HG02852 (cell line): ENCODE data around the gene PLS1.
"Not testable (repeated sequence)": the region's sequence is repeated elsewhere in the genome, so short reads cannot be mapped to it uniquely, and the experiment has no call there.

ENCODE experiments used
- ATAC-seq: cut with Tn5 transposase; IDR thresholded peaks from one replicate; pipeline ENCODE4 v1.9.1; 2021; ENCODE audit warnings: mild to moderate bottlenecking, moderate library complexity; ENCODE audit not compliant: unreplicated experiment

PLS1 gene

DNA sequence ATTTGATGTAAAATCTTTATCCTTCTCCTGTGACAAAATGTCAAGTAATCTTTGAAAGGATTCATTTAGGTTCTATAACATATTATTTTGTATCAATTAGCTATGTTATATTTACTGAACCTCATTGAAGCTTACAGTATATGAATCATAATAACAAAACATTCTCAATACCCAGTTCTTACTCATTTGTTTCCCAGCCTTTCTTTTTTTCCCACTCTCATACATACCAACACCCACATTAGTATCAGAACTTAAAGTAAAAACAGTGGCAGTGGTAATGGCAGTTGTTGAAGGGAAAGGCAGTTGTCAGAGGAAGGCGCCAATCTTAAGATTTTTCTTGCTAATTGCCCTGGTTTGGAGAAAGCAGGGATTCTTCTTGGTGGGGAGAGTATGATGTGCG, 94.4 kb downstream of the PLS1 start:
- no peak for ATAC-seq

- no peak for ATAC-seq
Observed at GRCh38 chr3:142691527-142691926, 95.3 kb downstream of the PLS1 start.

DNA sequence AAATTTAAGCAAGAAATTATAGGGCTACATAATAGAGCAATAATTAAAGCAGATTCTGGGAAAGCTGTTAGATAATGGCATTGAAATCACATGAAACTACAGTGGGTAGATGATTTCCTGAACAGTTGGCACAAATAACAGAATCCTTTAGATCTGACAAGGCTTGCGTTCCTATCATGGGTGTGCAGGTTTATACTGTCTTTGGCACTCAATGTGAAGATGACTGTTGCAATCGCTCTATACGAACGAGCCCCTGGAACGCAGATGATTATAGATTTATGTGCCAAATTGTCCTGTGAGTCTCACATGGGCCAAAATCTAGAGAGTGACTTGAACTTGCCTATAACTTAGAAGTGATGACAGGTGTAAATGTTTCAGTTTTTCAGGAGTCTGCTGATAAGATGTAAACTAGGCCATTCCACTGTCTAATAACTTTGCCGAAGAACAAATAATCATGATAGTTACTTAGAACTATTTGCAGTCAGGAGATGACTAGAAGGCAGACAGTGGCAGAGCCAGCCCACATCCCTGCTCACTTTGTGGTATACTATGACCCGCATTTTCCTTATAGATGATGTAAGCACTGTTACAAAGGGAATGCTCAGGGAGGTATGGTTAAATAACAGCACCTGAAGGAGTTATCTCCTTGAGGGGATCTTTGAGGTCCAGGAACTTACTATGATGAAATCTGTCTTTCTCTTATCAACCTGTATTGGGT, 97.1 kb downstream of the PLS1 start:
- ATAC-seq = no peak

- ATAC-seq = no peak
Observed at GRCh38 chr3:142694225-142694624, 98.0 kb downstream of the PLS1 start.

GRCh38 chr3:142705198-142705597, 109.0 kb downstream of the PLS1 start:
- no peak for ATAC-seq

- ATAC-seq = no peak
Observed at GRCh38 chr3:142706321-142707127, 110.3 kb downstream of the PLS1 start.

DNA sequence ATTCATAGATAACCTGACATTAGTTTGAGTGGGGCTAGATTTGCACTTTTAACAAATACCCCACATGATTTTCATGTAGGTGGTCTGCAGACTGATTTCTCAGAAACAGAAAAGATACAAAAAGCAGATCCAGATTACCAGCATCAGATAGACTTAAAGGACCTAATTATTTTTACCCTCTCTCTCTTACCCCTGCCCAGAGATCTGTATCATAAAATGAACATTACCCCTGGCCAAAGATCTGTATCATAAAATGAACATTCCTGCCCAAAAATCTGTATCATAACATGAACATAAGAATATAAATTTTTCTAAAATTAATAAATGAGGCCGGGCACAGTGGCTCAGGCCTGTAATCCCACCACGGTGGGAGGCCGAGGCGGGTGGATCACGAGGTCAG, 113.0 kb downstream of the PLS1 start:
- no peak for ATAC-seq

DNA sequence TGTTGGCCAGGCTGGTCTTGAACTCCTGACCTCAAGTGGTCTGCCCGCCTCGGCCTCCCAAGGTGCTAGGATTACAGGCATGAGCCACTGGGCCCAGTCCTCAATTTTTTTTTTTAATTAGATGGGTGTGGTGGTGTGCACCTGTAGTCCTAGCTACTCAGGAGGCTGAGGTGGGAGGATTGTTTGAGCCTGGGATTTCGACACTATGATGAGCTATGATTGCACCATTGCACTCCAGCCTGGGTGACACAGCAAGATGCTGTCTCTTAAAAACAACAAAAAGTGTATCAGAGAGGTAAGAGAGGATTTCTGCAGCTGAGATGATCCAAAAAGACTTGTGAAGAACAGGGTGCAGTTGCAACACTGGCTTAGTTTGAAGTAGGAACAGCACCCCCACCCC, 118.7 kb downstream of the PLS1 start:
- not testable (repeated sequence) for ATAC-seq

DNA sequence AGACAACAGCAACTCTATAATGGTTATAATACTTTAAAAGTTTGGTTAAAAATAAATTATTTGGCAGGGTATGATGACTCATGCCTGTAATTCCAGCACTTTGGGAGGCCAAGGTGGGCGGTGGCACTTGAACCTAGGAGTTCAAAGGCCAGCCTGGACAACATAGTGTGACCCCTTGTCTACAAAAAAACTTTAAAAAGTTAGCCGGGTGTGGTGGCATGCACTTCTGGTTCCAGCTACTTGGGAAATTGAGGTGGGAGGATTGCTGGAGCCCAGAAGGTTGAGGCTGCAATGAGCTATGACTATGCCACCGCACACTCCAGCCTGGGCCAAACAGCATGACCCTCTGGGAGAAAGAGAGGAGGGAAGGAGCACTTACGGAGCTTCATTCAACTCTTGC, 119.9 kb downstream of the PLS1 start:
- no peak for ATAC-seq

DNA sequence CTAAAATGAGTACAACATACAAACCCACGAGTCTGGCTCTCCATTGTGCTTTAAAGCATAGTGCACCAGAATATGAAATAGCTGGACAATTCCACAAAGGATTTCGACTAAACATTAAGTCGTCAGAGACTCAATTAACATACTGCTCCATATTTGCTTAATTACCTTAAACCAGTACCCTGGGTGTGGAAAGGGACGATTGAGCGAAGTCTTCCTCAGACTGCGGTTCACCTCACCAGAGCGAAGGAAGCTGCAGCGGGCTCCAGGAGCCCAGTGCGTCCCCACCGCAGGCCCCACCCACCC, 127.4 kb downstream of the PLS1 start:
- no peak for ATAC-seq

DNA sequence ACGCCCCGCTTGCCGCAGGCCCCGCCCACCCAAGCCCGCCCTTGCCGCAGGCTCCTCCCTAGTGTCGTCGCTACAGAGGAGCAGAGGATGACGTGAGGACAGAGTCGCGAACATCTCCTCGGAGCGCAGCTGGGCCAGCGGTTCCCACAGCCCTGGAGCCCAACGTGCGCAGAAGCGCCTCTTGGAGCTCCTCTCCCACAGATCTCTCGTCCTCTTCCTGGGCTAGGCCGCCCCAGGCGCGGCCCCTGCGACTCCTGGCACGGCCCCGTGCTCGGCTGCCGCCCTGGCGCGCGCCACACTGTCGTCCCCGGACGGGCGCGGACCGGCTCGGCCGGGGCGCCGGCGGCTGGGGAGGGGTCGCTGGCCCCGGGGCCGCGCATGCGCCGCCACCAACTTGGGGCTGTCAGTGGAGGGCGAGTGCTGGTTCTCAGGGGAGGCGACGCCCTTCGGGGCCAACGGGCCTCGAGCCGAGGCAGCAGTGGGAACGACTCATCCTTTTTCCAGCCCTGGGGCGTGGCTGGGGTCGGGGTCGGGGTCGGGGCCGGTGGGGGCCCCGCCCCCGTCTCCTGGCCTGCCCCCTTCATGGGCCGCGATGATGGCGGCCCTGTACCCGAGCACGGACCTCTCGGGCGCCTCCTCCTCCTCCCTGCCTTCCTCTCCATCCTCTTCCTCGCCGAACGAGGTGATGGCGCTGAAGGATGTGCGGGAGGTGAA, 127.9 kb downstream of the PLS1 start, which contains the start of gene TRPC1:
TSS of gene TRPC1 (plus strand) at position 67 of the 714 bp plus-strand sequence. CDS start at position 593, 526 bp downstream.
- peak; percentile 91 for ATAC-seq

GRCh38 chr3:142724682-142725356, 128.6 kb downstream of the PLS1 start:
- peak; percentile 17 for ATAC-seq

DNA sequence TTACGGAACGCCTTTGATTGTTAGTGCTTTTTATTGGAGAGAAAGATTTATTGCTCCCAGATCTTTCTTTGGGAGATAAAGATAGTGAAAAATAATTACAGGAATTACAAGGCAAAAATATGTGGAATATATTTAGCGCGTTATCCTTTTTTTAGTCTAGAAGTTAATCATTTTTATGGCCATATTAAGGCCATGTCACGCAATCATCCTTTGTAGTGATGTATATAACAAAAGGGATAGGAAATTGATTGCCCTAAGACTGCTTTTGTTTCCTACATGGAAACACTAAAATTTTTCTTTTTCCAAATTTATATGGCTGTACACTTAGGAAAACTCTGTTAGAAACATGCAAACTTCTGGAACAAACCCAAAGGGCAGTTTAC, 129.2 kb downstream of the PLS1 start:
- ATAC-seq = no peak

DNA sequence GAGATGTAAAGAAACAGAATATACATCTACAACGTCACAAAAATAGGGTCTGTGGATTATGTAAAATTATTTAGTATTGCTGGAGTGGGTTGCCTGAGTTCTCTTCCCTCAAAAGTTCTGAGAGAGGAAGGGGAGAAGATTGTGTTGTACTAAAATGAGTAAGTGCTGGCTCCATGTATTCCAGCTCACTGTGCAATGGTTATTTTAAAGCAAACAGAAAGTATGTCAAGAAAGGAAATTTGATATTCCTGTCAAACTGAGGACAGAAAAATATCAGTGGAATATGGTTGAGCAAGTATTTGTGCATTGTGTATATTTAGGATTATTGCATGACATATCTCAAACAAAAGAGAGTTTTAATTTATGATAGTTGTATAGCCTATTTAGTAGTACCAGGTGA, 129.8 kb downstream of the PLS1 start:
- no peak for ATAC-seq

DNA sequence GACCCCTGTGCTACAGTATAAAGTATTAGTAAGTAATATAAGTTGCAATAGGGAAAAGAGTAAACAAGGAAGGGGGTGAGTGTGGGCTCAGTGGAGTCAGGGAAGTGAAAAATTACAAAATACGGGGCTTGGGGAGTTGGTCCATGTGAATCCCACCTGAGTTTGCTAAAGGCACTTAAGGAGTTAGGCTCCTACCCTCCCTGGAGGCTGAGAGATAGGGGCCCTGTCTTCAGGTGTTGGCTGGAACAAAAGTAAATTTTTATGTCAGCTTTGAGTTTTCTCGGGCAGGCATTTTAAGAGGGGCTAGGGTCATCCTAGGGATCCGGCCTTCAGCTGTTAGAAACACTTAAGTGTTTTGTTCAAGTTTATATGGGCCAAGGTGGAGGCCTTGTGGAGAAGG, 135.9 kb downstream of the PLS1 start:
- ATAC-seq = no peak

DNA sequence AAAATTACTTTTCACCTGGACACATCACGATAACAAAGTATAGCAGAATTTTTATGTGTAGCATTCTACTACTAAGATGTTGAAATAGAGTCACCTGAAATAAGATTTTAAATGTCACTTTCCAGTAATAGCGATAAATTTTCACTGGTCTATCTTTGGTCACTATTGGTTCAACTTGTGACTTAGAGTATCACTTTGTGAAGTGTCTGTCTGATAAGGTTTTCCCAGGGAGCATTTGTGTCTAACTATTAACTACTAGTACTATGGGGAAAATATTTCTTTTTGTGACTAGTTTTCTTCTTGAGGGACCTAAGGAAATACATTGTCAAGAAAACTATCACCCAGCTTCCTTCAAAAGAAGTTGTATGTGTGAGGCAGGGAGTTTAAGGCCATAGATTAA, 138.6 kb downstream of the PLS1 start:
- no peak for ATAC-seq

DNA sequence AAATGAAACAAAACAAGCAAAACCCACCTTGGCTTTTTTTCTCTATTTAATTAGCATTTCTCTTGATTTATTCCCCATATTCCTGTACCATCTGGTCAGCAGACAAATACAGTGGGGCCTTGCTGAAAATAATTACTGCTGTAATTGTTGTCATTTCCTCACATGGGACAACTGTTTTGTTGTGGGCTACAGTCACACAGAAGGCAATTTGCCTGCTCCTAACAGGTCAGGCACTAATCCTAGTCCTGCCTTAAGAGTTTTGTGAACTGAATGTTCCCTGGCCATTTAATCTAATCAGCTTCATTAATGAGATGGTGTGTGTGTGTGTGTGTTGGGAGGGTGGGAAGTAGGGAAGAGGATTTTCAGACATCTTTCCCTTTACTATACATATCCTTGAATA, 139.3 kb downstream of the PLS1 start:
- no peak for ATAC-seq

GRCh38 chr3:142738396-142738795, 142.2 kb downstream of the PLS1 start:
- ATAC-seq = no peak

GRCh38 chr3:142746646-142747045, 150.5 kb downstream of the PLS1 start:
- ATAC-seq = no peak

DNA sequence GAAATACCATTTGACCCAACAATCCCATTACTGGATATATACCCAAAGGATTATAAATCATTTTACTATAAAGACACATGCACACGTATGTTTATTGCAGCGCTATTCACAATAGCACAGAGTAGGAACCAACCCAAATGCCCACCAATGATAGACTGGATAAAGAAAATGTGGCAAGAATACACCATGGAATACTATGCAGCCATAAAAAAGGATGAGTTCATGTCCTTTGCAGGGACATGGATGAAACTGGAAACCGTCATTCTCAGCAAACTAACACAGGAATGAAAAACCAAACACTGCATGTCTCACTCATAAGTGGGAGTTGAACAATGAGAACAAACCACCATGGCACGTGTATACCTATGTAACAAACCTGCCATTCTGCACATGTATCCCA, 154.3 kb downstream of the PLS1 start:
- ATAC-seq = not testable (repeated sequence)

DNA sequence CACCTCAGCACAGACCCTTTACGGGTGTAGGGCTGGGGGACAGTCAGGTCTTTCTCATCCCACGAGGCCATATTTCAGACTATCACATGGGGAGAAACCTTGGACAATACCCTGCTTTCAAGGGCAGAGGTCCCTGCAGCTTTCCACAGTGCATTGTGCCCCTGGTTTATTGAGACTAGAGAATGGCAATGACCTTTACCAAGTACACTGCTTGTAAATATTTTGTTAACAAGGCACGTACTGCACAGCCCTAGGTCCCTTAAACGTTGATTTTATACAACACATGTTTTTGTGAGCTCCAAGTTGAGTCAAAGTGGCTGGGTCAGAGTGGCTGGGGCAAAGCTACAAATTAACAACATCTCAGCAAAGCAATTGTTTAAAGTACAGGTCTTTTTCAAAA, 156.4 kb downstream of the PLS1 start:
- ATAC-seq = not testable (repeated sequence)
